Measurements from ENCODE around the gene VPREB3.

The VPREB3 gene

DNA sequence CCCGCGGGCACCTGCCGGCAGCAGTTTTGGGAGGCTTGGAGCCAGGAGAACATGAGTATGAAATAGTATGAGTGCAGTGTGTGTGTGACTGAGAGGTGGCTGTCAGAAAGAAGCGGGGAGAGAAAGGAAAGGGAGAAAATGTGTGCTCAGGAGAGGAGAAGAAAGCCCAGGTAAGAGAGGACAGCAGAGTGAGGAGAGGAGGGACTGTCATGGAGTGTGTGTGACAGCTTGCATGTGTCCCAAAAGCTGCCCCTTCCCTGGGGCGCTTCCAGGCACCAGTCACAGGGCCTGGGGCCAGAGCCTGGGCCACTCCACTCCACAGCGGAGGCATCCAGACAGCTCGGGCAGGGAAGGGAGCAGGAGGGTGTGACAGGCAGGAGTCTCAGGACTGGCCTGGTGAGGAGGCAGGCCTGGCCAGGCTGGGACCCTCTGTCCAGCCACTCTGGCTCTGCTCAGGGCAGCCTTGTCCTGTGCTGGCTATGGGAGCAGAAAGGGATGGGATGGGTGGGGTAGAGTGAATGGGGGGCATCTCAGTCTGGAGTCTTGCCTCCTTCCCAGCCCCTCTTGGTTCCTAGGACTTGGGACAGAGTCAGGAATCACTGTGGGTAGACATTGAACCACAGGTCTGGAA, 19.4 kb upstream of the VPREB3 start:
- DNase-seq (ENCODE audit: low read depth in 2 of 2), result no peak
- no peak overlapping the region for H3K4me3 ChIP-seq (replicated peaks in 1 of 2; ENCODE audit: low read depth in 2 of 2, low read length in 2 of 2)
- TF ChIP-seq, protein P1, sequence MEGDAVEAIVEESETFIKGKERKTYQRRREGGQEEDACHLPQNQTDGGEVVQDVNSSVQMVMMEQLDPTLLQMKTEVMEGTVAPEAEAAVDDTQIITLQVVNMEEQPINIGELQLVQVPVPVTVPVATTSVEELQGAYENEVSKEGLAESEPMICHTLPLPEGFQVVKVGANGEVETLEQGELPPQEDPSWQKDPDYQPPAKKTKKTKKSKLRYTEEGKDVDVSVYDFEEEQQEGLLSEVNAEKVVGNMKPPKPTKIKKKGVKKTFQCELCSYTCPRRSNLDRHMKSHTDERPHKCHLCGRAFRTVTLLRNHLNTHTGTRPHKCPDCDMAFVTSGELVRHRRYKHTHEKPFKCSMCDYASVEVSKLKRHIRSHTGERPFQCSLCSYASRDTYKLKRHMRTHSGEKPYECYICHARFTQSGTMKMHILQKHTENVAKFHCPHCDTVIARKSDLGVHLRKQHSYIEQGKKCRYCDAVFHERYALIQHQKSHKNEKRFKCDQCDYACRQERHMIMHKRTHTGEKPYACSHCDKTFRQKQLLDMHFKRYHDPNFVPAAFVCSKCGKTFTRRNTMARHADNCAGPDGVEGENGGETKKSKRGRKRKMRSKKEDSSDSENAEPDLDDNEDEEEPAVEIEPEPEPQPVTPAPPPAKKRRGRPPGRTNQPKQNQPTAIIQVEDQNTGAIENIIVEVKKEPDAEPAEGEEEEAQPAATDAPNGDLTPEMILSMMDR (IDR thresholded peaks at IDR 0.05; ENCODE audit: low read depth, low read length), result no peak

DNA sequence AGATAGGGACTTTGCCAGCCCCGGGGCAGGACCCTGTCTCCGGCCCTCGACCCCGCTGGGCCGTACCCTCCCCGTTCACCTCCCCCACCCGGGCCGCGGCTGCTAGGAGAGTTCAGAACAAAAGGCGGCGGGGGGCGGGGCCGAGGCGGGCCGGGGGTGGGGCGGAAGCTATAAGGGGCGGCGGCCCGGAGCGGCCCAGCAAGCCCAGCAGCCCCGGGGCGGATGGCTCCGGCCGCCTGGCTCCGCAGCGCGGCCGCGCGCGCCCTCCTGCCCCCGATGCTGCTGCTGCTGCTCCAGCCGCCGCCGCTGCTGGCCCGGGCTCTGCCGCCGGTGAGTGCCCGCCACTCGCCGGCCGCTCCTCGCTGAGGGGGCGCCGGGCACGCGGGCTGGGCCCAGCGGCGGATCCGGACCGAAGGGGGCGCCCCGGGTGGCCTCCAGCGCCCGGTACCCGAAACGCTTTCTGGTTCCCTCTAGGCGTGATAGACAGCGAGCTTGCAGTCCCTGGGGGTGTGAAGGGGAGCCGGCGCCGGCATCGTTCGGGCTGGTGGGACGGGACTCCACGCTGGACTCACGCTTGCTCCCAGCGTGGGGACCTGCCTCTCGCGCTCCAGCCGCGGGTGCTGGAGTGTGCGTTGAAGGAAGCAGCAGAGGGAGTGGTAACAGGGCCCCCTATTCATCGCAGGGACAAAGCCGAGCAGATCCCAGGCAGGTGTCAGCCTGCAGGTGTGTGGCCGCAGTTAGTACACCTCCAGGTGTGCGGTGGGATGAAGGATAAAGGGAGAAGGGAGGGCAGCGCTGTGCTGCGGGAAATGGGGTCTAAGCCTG, 18.6 kb upstream of the VPREB3 start, which contains the start of gene MMP11:
Gene MMP11, plus strand, starts transcription at position 201 of the 825 bp plus-strand sequence. Its CDS starts 22 bp downstream, at position 223.
- H3K4me3 ChIP-seq (replicated peaks in 1 of 2; ENCODE audit: low read depth in 2 of 2, low read length in 2 of 2), result peak within 1 kb of the TSS; percentile 40 to 41
- TF ChIP-seq, protein P1 (IDR thresholded peaks at IDR 0.05; ENCODE audit: low read depth, low read length), result no peak
- DNase-seq (ENCODE audit: low read depth in 2 of 2), result peak in 1 of 2 donors; percentile 47

DNA sequence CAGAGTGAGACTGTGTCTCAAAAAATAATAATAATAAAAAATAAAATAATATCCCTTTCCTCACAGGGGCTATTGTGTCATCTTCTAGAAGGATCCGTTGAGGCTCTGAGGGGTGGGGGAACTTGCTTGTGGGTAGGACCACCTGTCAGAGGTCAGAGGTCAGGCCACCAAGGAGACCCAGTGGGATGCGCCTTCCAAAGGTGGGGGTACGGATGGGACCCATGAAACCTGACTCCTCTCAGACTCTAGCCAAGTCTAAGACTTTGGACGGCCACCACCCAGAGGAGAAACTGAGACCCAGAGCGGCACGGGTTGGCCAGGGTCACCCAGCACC, 18.1 kb upstream of the VPREB3 start:
- DNase-seq (ENCODE audit: low read depth in 2 of 2), result no peak
- peak overlapping the region; percentile 23 to 40 for H3K4me3 ChIP-seq (replicated peaks in 1 of 2; ENCODE audit: low read depth in 2 of 2, low read length in 2 of 2)
- TF ChIP-seq, protein P1 (IDR thresholded peaks at IDR 0.05; ENCODE audit: low read depth, low read length), result no peak

DNA sequence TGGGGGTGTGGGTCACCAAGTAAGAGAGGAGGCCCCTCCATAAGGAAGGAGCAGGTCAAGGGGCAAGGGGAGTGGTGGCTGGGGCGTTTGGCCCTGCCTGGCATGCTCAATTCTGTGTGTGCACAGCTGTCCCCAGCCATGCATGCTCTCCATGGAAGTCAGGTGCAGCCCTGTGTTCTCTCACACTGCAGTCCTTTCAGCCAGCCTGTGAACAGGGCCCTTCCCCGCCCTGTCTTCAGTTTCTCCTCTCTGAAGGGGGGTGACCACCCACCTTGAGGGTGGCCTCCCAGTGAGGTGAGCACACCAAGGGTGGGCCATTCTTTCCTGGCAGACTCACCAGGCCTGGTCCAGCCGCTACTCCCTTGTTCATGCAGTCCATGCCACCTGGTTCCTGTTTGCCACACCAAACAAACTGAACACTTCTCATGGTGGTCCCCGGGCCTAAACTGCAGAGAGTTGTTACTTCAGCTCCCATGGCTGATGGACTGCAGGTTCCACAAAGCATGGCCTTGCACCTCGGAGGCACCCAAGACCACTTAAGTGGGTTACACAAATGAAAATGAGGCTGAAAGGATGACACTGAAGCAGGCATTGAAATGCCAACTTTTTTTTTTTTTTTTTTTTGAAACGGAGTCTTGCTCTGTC, 15.2 kb upstream of the VPREB3 start:
- TF ChIP-seq, protein P1 (IDR thresholded peaks at IDR 0.05; ENCODE audit: low read depth, low read length), result no peak
- DNase-seq (ENCODE audit: low read depth in 2 of 2), result no peak
- H3K4me3 ChIP-seq (replicated peaks in 1 of 2; ENCODE audit: low read depth in 2 of 2, low read length in 2 of 2), result no peak overlapping the region

DNA sequence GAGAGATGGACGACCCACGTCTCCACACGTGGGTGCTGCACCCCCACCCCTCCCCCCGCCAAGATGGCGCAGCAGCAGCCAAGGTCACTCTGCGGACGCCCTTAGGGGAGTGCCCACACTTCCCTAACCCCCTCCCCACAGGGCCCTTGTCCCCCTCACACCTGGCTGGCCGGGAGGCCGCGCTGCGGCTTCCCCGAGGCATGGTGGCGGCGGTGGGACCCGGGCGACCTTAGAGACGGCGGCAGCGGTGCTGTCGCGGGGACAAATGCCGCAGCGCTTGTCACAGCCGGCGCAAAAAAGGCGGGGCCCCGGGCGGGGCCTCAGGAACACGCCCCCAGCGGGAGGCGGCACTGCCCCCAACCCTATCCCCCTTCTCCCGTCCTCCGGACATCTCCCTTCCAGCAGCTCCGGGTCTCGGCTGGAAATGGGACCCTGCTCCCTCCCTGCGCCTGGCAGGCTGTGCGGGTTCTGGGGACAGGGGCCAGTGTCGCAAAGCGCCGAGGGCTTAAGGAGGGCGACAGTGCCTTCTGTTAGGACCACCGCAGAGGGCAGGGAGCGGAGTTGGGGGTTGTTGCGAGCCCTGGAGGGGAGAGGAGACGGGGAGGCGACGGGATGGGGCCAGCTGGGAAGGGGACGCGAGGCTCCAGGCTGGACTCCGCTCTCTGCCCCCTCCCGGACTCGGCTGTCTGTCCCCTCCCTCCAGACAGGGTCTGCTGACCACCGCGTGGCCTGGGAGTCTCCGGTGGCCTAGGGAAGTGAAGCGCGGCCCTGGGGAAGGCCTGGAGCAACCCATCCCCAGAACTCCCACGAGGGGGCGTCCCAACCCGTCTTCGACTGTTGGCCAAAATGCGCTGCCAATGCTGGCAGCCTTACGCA, 13.7 kb upstream of the VPREB3 start, which contains the start of gene CHCHD10:
Gene CHCHD10, minus strand, starts transcription at position 300 of the 876 bp plus-strand sequence. Its CDS starts 98 bp downstream, at position 202.
- peak; percentile 79 for DNase-seq (ENCODE audit: low read depth in 2 of 2)
- TF ChIP-seq, protein P1 (IDR thresholded peaks at IDR 0.05; ENCODE audit: low read depth, low read length), result peak; percentile 82
- peak within 1 kb of the TSS; percentile 59 to 65 for H3K4me3 ChIP-seq (replicated peaks in 1 of 2; ENCODE audit: low read depth in 2 of 2, low read length in 2 of 2)

DNA sequence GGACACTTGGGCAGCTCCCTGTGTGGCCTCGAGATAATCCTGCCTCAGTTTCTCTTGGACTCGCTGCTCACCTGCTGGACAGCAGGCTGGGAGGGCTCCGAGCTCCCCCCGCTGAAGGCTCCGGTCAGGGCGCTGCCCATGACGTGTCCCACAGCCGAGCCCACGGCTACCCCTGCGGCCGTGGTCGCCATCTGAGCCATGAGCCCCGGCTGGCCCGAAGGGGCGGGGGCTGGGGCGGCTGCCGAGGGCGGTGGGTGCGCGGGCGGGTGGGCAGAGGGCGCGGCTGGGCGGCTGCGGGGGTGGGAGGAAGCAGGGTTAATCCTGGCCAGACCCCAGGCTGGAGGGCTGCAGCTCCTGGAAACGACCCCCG, 13.1 kb upstream of the VPREB3 start:
- no peak for DNase-seq (ENCODE audit: low read depth in 2 of 2)
- peak overlapping the region; percentile 59 to 65 for H3K4me3 ChIP-seq (replicated peaks in 1 of 2; ENCODE audit: low read depth in 2 of 2, low read length in 2 of 2)
- TF ChIP-seq, protein P1 (IDR thresholded peaks at IDR 0.05; ENCODE audit: low read depth, low read length), result no peak
